Gastroesophageal sphincter (tissue), 3 donors: ENCODE measurements around the gene CDIPT.

Experiments
- CTCF ChIP-seq, 4 experiments: fragments of 200-600 bp in 2 of 4; fragments of 450-650 bp in 2 of 4; sonication (generic) in 1 of 4; IDR thresholded peaks; one replicate each; pipeline ENCODE4 v1.5.1; 2017 to 2019; ENCODE audit warnings: antibody characterized with exemption in 4 of 4, mild to moderate bottlenecking in 2 of 4, moderate library complexity in 2 of 4
- POLR2A ChIP-seq, 2 donors: fragments of 450-650 bp; IDR thresholded peaks; one replicate each; pipeline ENCODE4 v1.6.1; 2017; ENCODE audit warnings: antibody characterized with exemption in 2 of 2, mild to moderate bottlenecking in 2 of 2, moderate library complexity in 1 of 2

- TF ChIP-seq CTCF (IDR thresholded peaks at IDR 0.05) (no peak), POLR2A (IDR thresholded peaks at IDR 0.05) (no peak)
Observed at GRCh38 chr16:29900102-29900887, 37.3 kb upstream of the CDIPT start, which contains the start of gene ASPHD1.
